H1 (cell line): Measurements from ENCODE around the gene GNB1L. TPM values are rescaled to one million over a fixed set of nuclear protein-coding genes. Genes with fewer than 3 reads are reported as not detected.

ENCODE experiments used
- CTCF ChIA-PET: fragments of 300-600 bp; sonication (Branson Sonifier 250); formaldehyde crosslinking; loops from one replicate; lab custom pipeline; 2021; ENCODE audit not compliant: partially characterized antibody; lab: Charles Lee
- POLR2A ChIA-PET: fragments of 300-600 bp; sonication (Branson Sonifier 250); formaldehyde crosslinking; loops from one replicate; lab custom pipeline; 2021; ENCODE audit warnings: inconsistent platforms; ENCODE audit not compliant: partially characterized antibody; lab: Charles Lee
- DNase-seq, 2 experiments: peaks; one replicate each; pipeline versions ENCODE4 v3.0.0 to v3.0.0-alpha.2; 2010 to 2022; ENCODE audit warnings: low spot score in 2 of 2, low read depth in 1 of 2, mixed read lengths in 1 of 2
- FAIRE-seq: peaks from 2 replicates; lab custom pipeline; 2011; peaks lifted over from hg19 to GRCh38; lab: Jason Lieb, UNC
- H2AFZ ChIP-seq: 2 replicates; pipeline ENCODE4 v1.8.1; 2012; ENCODE audit warnings: low read length, inconsistent platforms
- H2AK5ac ChIP-seq: 2 replicates; pipeline ENCODE4 v1.6.1; 2013; ENCODE audit warnings: low read depth, low read length
- H2BK120ac ChIP-seq: replicated peaks from 2 replicates; pipeline ENCODE3; 2013; ENCODE audit warnings: low read depth, low read length, inconsistent platforms
- H2BK12ac ChIP-seq: 2 replicates; pipeline ENCODE4 v1.6.1; 2013; ENCODE audit warnings: low read depth, low read length
- H2BK15ac ChIP-seq: 2 replicates; pipeline ENCODE4 v1.6.1; 2013; ENCODE audit warnings: low read length
- H2BK20ac ChIP-seq: 2 replicates; pipeline ENCODE4 v1.6.1; 2013; ENCODE audit warnings: low read length
- H2BK5ac ChIP-seq: 2 replicates; pipeline ENCODE4 v1.6.1; 2013; ENCODE audit warnings: low read depth, low read length
- H3K14ac ChIP-seq: 2 replicates; pipeline ENCODE4 v1.6.1; 2013; ENCODE audit warnings: inconsistent platforms; ENCODE audit not compliant: insufficient read length
- H3K18ac ChIP-seq: 2 replicates; pipeline ENCODE4 v1.6.1; 2013; ENCODE audit warnings: low read length; ENCODE audit errors: extremely low read depth
- H3K23ac ChIP-seq: 2 replicates; pipeline ENCODE4 v1.6.1; 2013; ENCODE audit warnings: inconsistent platforms; ENCODE audit not compliant: insufficient read length
- H3K23me2 ChIP-seq: 2 replicates; pipeline ENCODE4 v1.6.1; 2013; ENCODE audit warnings: low read depth, low read length
- H3K27ac ChIP-seq: 2 replicates; pipeline ENCODE4 v1.6.1; 2011; ENCODE audit warnings: low read depth, low read length, inconsistent platforms
- H3K27me3 ChIP-seq, 4 experiments: replicated peaks in 1 of 4; 1 replicate in 1 of 4; 2 replicates in 3 of 4; pipeline versions ENCODE4 v1.6.1 to v1.8.1; 2011 to 2013; ENCODE audit warnings: low read length in 3 of 4, mild to moderate bottlenecking in 3 of 4, inconsistent platforms in 2 of 4, mixed read lengths in 2 of 4, moderate library complexity in 1 of 4; ENCODE audit not compliant: control insufficient read depth in 3 of 4, insufficient read depth in 3 of 4; ENCODE audit errors: extremely low read depth in 1 of 4
- H3K36me3 ChIP-seq, 4 experiments: 2 replicates each; pipeline versions ENCODE4 v1.6.1 to v1.8.1; 2011 to 2013; ENCODE audit warnings: mild to moderate bottlenecking in 4 of 4, low read length in 3 of 4, moderate library complexity in 2 of 4, control low read depth in 1 of 4, inconsistent platforms in 1 of 4; ENCODE audit not compliant: insufficient read depth in 4 of 4, control insufficient read depth in 2 of 4
- H3K4ac ChIP-seq: replicated peaks from 2 replicates; pipeline ENCODE3; 2013; ENCODE audit warnings: low read length, low read depth, mixed read lengths, inconsistent platforms; ENCODE audit not compliant: insufficient read length
- H3K4me1 ChIP-seq, 4 experiments: replicated peaks in 1 of 4; 1 replicate in 1 of 4; 2 replicates in 3 of 4; pipeline versions ENCODE4 v1.6.1 to v1.8.1; 2011 to 2013; ENCODE audit warnings: low read length in 3 of 4, inconsistent platforms in 2 of 4, mixed read lengths in 1 of 4; ENCODE audit not compliant: insufficient read depth in 4 of 4, control insufficient read depth in 3 of 4
- H3K4me2 ChIP-seq, 2 experiments: 2 replicates each; pipeline versions ENCODE4 v1.6.1 to v1.8.1; 2011 to 2013; ENCODE audit warnings: low read depth in 2 of 2, low read length in 2 of 2, control low read depth in 1 of 2, inconsistent platforms in 1 of 2, mild to moderate bottlenecking in 1 of 2; ENCODE audit not compliant: insufficient read depth in 1 of 2
- H3K4me3 ChIP-seq, 4 experiments: fragments of 200-600, 300-600 bp in 1 of 4; sonication (generic), shearing (Covaris generic), sonication (Bioruptor Twin) in 1 of 4; 2 replicates each; pipeline versions ENCODE4 v1.5.1 to v1.8.1; 2011 to 2016; ENCODE audit warnings: low read length in 4 of 4, low read depth in 3 of 4, control low read depth in 2 of 4, inconsistent platforms in 2 of 4, mild to moderate bottlenecking in 2 of 4, mixed read lengths in 1 of 4, moderate library complexity in 1 of 4; ENCODE audit not compliant: insufficient read depth in 2 of 4; ENCODE audit errors: extremely low read depth in 1 of 4
- H3K56ac ChIP-seq: replicated peaks from 2 replicates; pipeline ENCODE3; 2013; ENCODE audit warnings: low read depth, mild to moderate bottlenecking, mixed read lengths, low read length, inconsistent platforms; ENCODE audit not compliant: insufficient read length
- H3K79me1 ChIP-seq: 2 replicates; pipeline ENCODE4 v1.6.1; 2013; ENCODE audit warnings: low read depth, low read length, control low read depth
- H3K79me2 ChIP-seq, 2 experiments: 2 replicates each; pipeline versions ENCODE4 v1.6.1 to v1.8.1; 2012 to 2013; ENCODE audit warnings: low read length in 2 of 2, mild to moderate bottlenecking in 2 of 2, inconsistent platforms in 1 of 2; ENCODE audit not compliant: insufficient read depth in 2 of 2, control insufficient read depth in 1 of 2
- H3K9ac ChIP-seq, 4 experiments: replicated peaks in 1 of 4; 1 replicate in 1 of 4; 2 replicates in 3 of 4; pipeline versions ENCODE4 v1.6.1 to v1.8.1; 2011 to 2013; ENCODE audit warnings: low read depth in 3 of 4, low read length in 3 of 4, control low read depth in 2 of 4, mild to moderate bottlenecking in 2 of 4, moderate library complexity in 2 of 4, inconsistent platforms in 1 of 4; ENCODE audit errors: extremely low read depth in 1 of 4
- H3K9me3 ChIP-seq, 2 experiments: 2 replicates each; pipeline versions ENCODE4 v1.6.1 to v1.8.1; 2012 to 2013; ENCODE audit warnings: mild to moderate bottlenecking in 2 of 2, moderate library complexity in 2 of 2, control low read depth in 1 of 2, inconsistent platforms in 1 of 2, low read depth in 1 of 2, low read length in 1 of 2, mixed read lengths in 1 of 2; ENCODE audit not compliant: insufficient read depth in 2 of 2
- H4K20me1 ChIP-seq, 2 experiments: replicated peaks in 1 of 2; 2 replicates each; pipeline versions ENCODE3 to v1.8.1; 2011 to 2013; ENCODE audit warnings: inconsistent platforms in 2 of 2, low read length in 2 of 2, mild to moderate bottlenecking in 1 of 2; ENCODE audit not compliant: insufficient read depth in 2 of 2, control insufficient read depth in 1 of 2
- H4K5ac ChIP-seq: 2 replicates; pipeline ENCODE4 v1.6.1; 2013; ENCODE audit warnings: low read length, low read depth, mixed read lengths, inconsistent platforms; ENCODE audit not compliant: insufficient read length
- H4K8ac ChIP-seq: 2 replicates; pipeline ENCODE4 v1.8.0; 2013; ENCODE audit warnings: mild to moderate bottlenecking, moderate library complexity, low read length, inconsistent platforms; ENCODE audit not compliant: insufficient read depth; ENCODE audit errors: extremely low read depth
- H4K91ac ChIP-seq: replicated peaks from 2 replicates; pipeline ENCODE3; 2013; ENCODE audit warnings: low read length, mixed read lengths, inconsistent platforms; ENCODE audit not compliant: insufficient read length
- JUN ChIP-seq: IDR thresholded peaks from 2 replicates; pipeline ENCODE4 v1.6.1; 2011; ENCODE audit warnings: low read depth, mild to moderate bottlenecking, improper control_type of control experiment, low read length
- WGBS, 2 experiments: shearing (Covaris generic) in 1 of 2; methylation state at CpG; one replicate each; pipeline versions ENCODE4 v1.1.6 to v1.1.7; 2013 to 2015; ENCODE audit warnings: low lambda C conversion rate in 2 of 2, mixed read lengths in 2 of 2, inconsistent platforms in 1 of 2, low coverage in 1 of 2, missing lambda C conversion rate in 1 of 2; ENCODE audit not compliant: insufficient replicate concordance in 2 of 2, insufficient coverage in 1 of 2, insufficient read length in 1 of 2; ENCODE audit errors: extremely low coverage in 1 of 2, missing lambda C conversion rate in 1 of 2; 5-methylcytosine and 5-hydroxymethylcytosine counted together
- polyA plus RNA-seq, 7 experiments: library from polyadenylated mRNA; depleted of rRNA in 3 of 7; stranded (reverse) in 5 of 7; unstranded in 2 of 7; fragments of >200 nt in 5 of 7; fragments of 200-250 nt in 2 of 7; gene quantifications; 1 replicate in 5 of 7; 2 replicates in 1 of 7; 4 replicates in 1 of 7; pipeline versions ENCODE4 v1.2.1 to v1.2.3, GENCODE V29; 2011 to 2013; ENCODE audit warnings: missing spikeins in 2 of 7, mixed read lengths in 2 of 7
- total RNA-seq: library from RNA; stranded (reverse); fragmentation: NEBNext Ultra II Directional; extraction: Animal tissue kit (Norgen Biotek cat#: 25700); gene quantifications from 2 replicates; pipeline ENCODE4 v1.2.1, GENCODE V29; 2021

Gene GNB1L
- total and polyA plus RNA-seq, 2 of the 8 experiments (the other 6 are each of a cell fraction or from before 2014, with no cell fraction given), result 14.0 to 15.6 TPM

DNA sequence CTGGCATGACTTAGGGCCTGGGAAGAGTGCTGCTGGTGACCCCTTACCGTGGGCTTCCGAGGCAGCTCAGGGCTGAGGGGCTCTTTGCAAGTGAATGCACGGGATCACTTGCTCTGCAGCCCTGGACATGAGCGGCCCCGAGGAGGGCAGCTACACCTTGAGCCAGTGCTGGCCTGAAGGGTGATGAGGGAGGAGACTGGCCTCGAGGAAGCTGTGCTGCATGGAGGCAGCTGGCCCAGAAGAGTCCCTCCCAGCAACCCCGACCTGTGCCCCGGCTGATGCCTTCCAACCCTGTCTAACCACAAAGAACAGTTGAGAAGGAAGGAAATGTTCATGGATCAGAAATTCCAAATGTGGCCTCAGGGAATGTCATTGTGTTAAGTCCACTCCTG lies 48.9 kb downstream of the GNB1L start:
- TF ChIP-seq JUN, result no peak
- Histone ChIP-seq H2BK5ac (no peak overlapping the region), H2AK5ac (no peak overlapping the region), H3K9ac (no peak overlapping the region), H2BK20ac (no peak overlapping the region), H2BK12ac (no peak overlapping the region), H3K18ac (no peak overlapping the region; the same call in 1 of the 2 replicates), H2BK120ac (no peak overlapping the region), H3K4me3 (no peak overlapping the region), H3K14ac (no peak overlapping the region), H3K4me2 (no peak overlapping the region), H3K4ac (no peak overlapping the region), H3K27ac (no peak overlapping the region), H3K27me3 (no peaks in the 10 kb centered on the region), H3K79me2 (no peaks in the 10 kb centered on the region), H2BK15ac (no peak overlapping the region), H3K79me1 (no peaks in the 10 kb centered on the region), H3K9me3 (no peaks in the 10 kb centered on the region), H3K36me3 (no peaks in the 10 kb centered on the region), H2AFZ (no peak overlapping the region), H3K23ac (no peak overlapping the region), H3K23me2 (no peaks in the 10 kb centered on the region), H4K91ac (no peak overlapping the region), H3K56ac (no peak overlapping the region), H4K5ac (no peak overlapping the region), H4K8ac (no peak overlapping the region), H3K4me1 (no peaks in the 10 kb centered on the region), H4K20me1 (peaks cover 0 to 2% of the 10 kb centered on the region in 2 experiments)
- WGBS, 2 experiments, result 91% methylated on average over 8 of the region's 8 CpGs; no CpG with 5 or more reads in 1 of the 2 experiments
- no peak for DNase-seq
- ChIA-PET CTCF (interaction anchor here (0.8 to 2.4 kb wide), 3 partner anchors 16 to 168 kb away, joined by 3 to 8 read pairs (median 3); no protein-coding TSS in a partner anchor), POLR2A (no interaction called here)
- FAIRE-seq, result no peak
